Stimulated activated naive CD4-positive, alpha-beta T cell (primary cell): ENCODE data around the gene PAX3.
A peak's percentile ranks its signal among the peaks of the same experiment; 100 is the strongest.

Experiments
- DNase-seq, 6 experiments: peaks; one replicate each; lab custom pipeline; 2025; lab: John Stamatoyannopoulos, UW

Gene PAX3

GRCh38 chr2:222298311-222299150, at the start of gene PAX3:
PAX3 (minus strand) TSS chr2:222298998; CDS start chr2:222298615, 383 bp downstream.
- no peak for DNase-seq

- DNase-seq, result no peak
Observed at GRCh38 chr2:222341331-222341730, 42.5 kb upstream of the PAX3 start.

GRCh38 chr2:222338374-222338773, 39.6 kb upstream of the PAX3 start:
- no peak for DNase-seq

- DNase-seq, result no peak
Observed at GRCh38 chr2:222336931-222337330, 38.1 kb upstream of the PAX3 start.

GRCh38 chr2:222336442-222336841, 37.6 kb upstream of the PAX3 start:
- DNase-seq, result no peak

GRCh38 chr2:222334914-222335313, 36.1 kb upstream of the PAX3 start:
- DNase-seq, result no peak

GRCh38 chr2:222333397-222333796, 34.6 kb upstream of the PAX3 start:
- no peak for DNase-seq

- DNase-seq, result no peak
Observed at GRCh38 chr2:222332116-222332515, 33.3 kb upstream of the PAX3 start.

GRCh38 chr2:222330910-222331309, 32.1 kb upstream of the PAX3 start:
- DNase-seq, result no peak

- DNase-seq, result no peak
Observed at GRCh38 chr2:222322236-222322635, 23.4 kb upstream of the PAX3 start.

GRCh38 chr2:222320436-222321395, 21.9 kb upstream of the PAX3 start:
- DNase-seq, result no peak

GRCh38 chr2:222319586-222320435, 21.0 kb upstream of the PAX3 start:
- peak in 1 of 6 experiments; percentile 7 for DNase-seq

- DNase-seq, result no peak
Observed at GRCh38 chr2:222318712-222319585, 20.2 kb upstream of the PAX3 start.

- DNase-seq, result no peak
Observed at GRCh38 chr2:222318026-222318711, 19.4 kb upstream of the PAX3 start.

- DNase-seq, result no peak
Observed at GRCh38 chr2:222315443-222316121, 16.8 kb upstream of the PAX3 start.

GRCh38 chr2:222313816-222314215, 15.0 kb upstream of the PAX3 start:
- DNase-seq, result no peak

GRCh38 chr2:222311978-222312738, 13.4 kb upstream of the PAX3 start:
- no peak for DNase-seq

- DNase-seq, result no peak
Observed at GRCh38 chr2:222311319-222311977, 12.7 kb upstream of the PAX3 start.
